Smooth muscle cell (in vitro differentiated cells): Measurements from ENCODE around the gene NRP2. TPM values are rescaled to one million over a fixed set of nuclear protein-coding genes. Genes with fewer than 3 reads are reported as not detected.

Experiments
- DNase-seq: peaks from one replicate; lab custom pipeline; 2025; ENCODE audit not compliant: unreplicated experiment; lab: John Stamatoyannopoulos, UW
- H2AFZ ChIP-seq: fragments of 200-600 bp; sonication (generic); 2 replicates; pipeline ENCODE4 v1.6.0; 2016; ENCODE audit warnings: antibody characterized with exemption, low read depth, mild to moderate bottlenecking
- H3F3A ChIP-seq: fragments of 200-600 bp; sonication (generic); 2 replicates; pipeline ENCODE4 v1.6.0; 2017; ENCODE audit warnings: antibody characterized with exemption, low read depth
- H3K27ac ChIP-seq: fragments of 200-600 bp; sonication (generic); 2 replicates; pipeline ENCODE4 v1.5.1; 2016; ENCODE audit warnings: low read depth, mild to moderate bottlenecking
- H3K27me3 ChIP-seq: fragments of 200-600 bp; sonication (generic); 2 replicates; pipeline ENCODE4 v1.6.1; 2016; ENCODE audit warnings: low read depth, mild to moderate bottlenecking
- H3K36me3 ChIP-seq: fragments of 200-600 bp; sonication (generic); 2 replicates; pipeline ENCODE4 v1.5.1; 2016; ENCODE audit warnings: low read depth
- H3K4me1 ChIP-seq: fragments of 200-600 bp; sonication (generic); 2 replicates; pipeline ENCODE4 v1.5.1; 2016; ENCODE audit warnings: low read depth
- H3K4me2 ChIP-seq: fragments of 200-600 bp; sonication (generic); 2 replicates; pipeline ENCODE4 v1.6.0; 2016; ENCODE audit warnings: mild to moderate bottlenecking
- H3K4me3 ChIP-seq: fragments of 200-600 bp; sonication (generic); 2 replicates; pipeline ENCODE4 v1.5.1; 2016; ENCODE audit warnings: mild to moderate bottlenecking
- H3K79me2 ChIP-seq: fragments of 200-600 bp; sonication (generic); 2 replicates; pipeline ENCODE4 v1.6.0; 2016; ENCODE audit warnings: low read depth, mild to moderate bottlenecking
- H3K9ac ChIP-seq: fragments of 200-600 bp; sonication (generic); 2 replicates; pipeline ENCODE4 v1.6.0; 2016; ENCODE audit warnings: low read depth
- H3K9me3 ChIP-seq: fragments of 200-600 bp; sonication (generic); replicated peaks from 2 replicates; pipeline ENCODE4 v1.5.1; 2016; ENCODE audit warnings: low read depth
- H4K20me1 ChIP-seq: fragments of 200-600 bp; sonication (generic); 2 replicates; pipeline ENCODE4 v1.6.0; 2016; ENCODE audit warnings: low read depth
- CTCF ChIP-seq: fragments of 200-600 bp; sonication (generic); IDR thresholded peaks from 2 replicates; pipeline ENCODE4 v1.5.1; 2017; ENCODE audit warnings: borderline replicate concordance, mild to moderate bottlenecking, antibody characterized with exemption; ENCODE audit not compliant: insufficient read depth, poor library complexity, severe bottlenecking
- WGBS: methylation state at CpG from one replicate; pipeline ENCODE4 v1.1.7; 2016; ENCODE audit warnings: low lambda C conversion rate; 5-methylcytosine and 5-hydroxymethylcytosine counted together
- polyA plus RNA-seq: library from polyadenylated mRNA; unstranded; fragments of >200 nt; fragmentation: Nextera tagmentation; extraction: Ambion mirVana; gene quantifications from 2 replicates; pipeline ENCODE4 v1.2.1, GENCODE V29; 2016
- total RNA-seq: library from RNA; depleted of rRNA; stranded (reverse); fragments of >200 nt; gene quantifications from 2 replicates; pipeline ENCODE4 v1.2.3, GENCODE V29; 2014

Gene NRP2
- total and polyA plus RNA-seq, 2 experiments from 2014 or later: 58.4 to 96.1 TPM

GRCh38 chr2:205730701-205731582, 48.6 kb downstream of the NRP2 start:
- H3K4me3 ChIP-seq: no peak overlapping the region
- no peaks in the 10 kb centered on the region for H4K20me1 ChIP-seq
- TF ChIP-seq CTCF: no peak
- H3K27ac ChIP-seq: peak overlapping the region; percentile 91
- peaks cover 30% of the 10 kb centered on the region for H3F3A ChIP-seq
- no peaks in the 10 kb centered on the region for H3K9me3 ChIP-seq
- H3K4me1 ChIP-seq: peaks cover 47% of the 10 kb centered on the region
- peak overlapping the region; percentile 42 for H3K4me2 ChIP-seq
- 44% methylated on average over 9 of the region's 9 CpGs for WGBS
- peaks cover 9% of the 10 kb centered on the region for H3K36me3 ChIP-seq
- no peaks in the 10 kb centered on the region for H3K79me2 ChIP-seq
- no peaks in the 10 kb centered on the region for H3K27me3 ChIP-seq
- no peak overlapping the region for H2AFZ ChIP-seq
- no peak for DNase-seq
- H3K9ac ChIP-seq: peak overlapping the region; percentile 34

GRCh38 chr2:205731583-205731981, 49.3 kb downstream of the NRP2 start:
- no peak overlapping the region for H2AFZ ChIP-seq
- peaks cover 30% of the 10 kb centered on the region for H3F3A ChIP-seq
- no peak overlapping the region for H3K4me3 ChIP-seq
- WGBS: 19% methylated on average over 4 of the region's 4 CpGs
- H3K27me3 ChIP-seq: no peaks in the 10 kb centered on the region
- DNase-seq: no peak
- peaks cover 9% of the 10 kb centered on the region for H3K36me3 ChIP-seq
- peak overlapping the region; percentile 35 for H3K9ac ChIP-seq
- no peaks in the 10 kb centered on the region for H4K20me1 ChIP-seq
- peak overlapping the region; percentile 91 for H3K27ac ChIP-seq
- H3K79me2 ChIP-seq: no peaks in the 10 kb centered on the region
- no peak for TF ChIP-seq CTCF
- H3K9me3 ChIP-seq: no peaks in the 10 kb centered on the region
- peaks cover 47% of the 10 kb centered on the region for H3K4me1 ChIP-seq
- H3K4me2 ChIP-seq: peak overlapping the region; percentile 56

GRCh38 chr2:205732314-205732713, 50.0 kb downstream of the NRP2 start:
- Histone ChIP-seq H3K4me1 (peaks cover 47% of the 10 kb centered on the region), H3K9me3 (no peaks in the 10 kb centered on the region)

More at GRCh38 chr2:205732314-205732713, 50.0 kb downstream of the NRP2 start:
- H3F3A ChIP-seq: peaks cover 30% of the 10 kb centered on the region
- peak overlapping the region; percentile 91 for H3K27ac ChIP-seq
- 94% methylated on average over 9 of the region's 9 CpGs for WGBS
- no peaks in the 10 kb centered on the region for H3K27me3 ChIP-seq
- no peaks in the 10 kb centered on the region for H4K20me1 ChIP-seq
- H3K4me2 ChIP-seq: peak overlapping the region; percentile 56
- no peak overlapping the region for H3K4me3 ChIP-seq
- peak overlapping the region; percentile 35 for H3K9ac ChIP-seq
- no peak for TF ChIP-seq CTCF
- H2AFZ ChIP-seq: no peak overlapping the region
- H3K36me3 ChIP-seq: peaks cover 1% of the 10 kb centered on the region
- DNase-seq: no peak
- no peaks in the 10 kb centered on the region for H3K79me2 ChIP-seq
